GM12865 (cell line): ENCODE data around the gene MNAT1.
A peak's percentile ranks its signal among the peaks of the same experiment; 100 is the strongest.

ENCODE experiments used
- DNase-seq: peaks from one replicate; pipeline ENCODE4 v3.0.0; 2010; ENCODE audit warnings: low read depth
- H3K4me3 ChIP-seq: 2 replicates; pipeline ENCODE4 v1.5.1; 2011; ENCODE audit warnings: mild to moderate bottlenecking, low read depth, low read length, control low read depth
- TF ChIP-seq, protein P1 (sequence below): IDR thresholded peaks from 2 replicates; pipeline ENCODE4 v1.5.1; 2011; ENCODE audit warnings: low read length, control low read depth, low read depth, inconsistent platforms; ENCODE audit not compliant: insufficient read depth; ENCODE audit errors: missing control alignments

Gene MNAT1

GRCh38 chr14:60736494-60736893, 1.9 kb downstream of the MNAT1 start:
- DNase-seq, result no peak
- no peak overlapping the region for H3K4me3 ChIP-seq
- TF ChIP-seq, protein P1, sequence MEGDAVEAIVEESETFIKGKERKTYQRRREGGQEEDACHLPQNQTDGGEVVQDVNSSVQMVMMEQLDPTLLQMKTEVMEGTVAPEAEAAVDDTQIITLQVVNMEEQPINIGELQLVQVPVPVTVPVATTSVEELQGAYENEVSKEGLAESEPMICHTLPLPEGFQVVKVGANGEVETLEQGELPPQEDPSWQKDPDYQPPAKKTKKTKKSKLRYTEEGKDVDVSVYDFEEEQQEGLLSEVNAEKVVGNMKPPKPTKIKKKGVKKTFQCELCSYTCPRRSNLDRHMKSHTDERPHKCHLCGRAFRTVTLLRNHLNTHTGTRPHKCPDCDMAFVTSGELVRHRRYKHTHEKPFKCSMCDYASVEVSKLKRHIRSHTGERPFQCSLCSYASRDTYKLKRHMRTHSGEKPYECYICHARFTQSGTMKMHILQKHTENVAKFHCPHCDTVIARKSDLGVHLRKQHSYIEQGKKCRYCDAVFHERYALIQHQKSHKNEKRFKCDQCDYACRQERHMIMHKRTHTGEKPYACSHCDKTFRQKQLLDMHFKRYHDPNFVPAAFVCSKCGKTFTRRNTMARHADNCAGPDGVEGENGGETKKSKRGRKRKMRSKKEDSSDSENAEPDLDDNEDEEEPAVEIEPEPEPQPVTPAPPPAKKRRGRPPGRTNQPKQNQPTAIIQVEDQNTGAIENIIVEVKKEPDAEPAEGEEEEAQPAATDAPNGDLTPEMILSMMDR, result no peak

DNA sequence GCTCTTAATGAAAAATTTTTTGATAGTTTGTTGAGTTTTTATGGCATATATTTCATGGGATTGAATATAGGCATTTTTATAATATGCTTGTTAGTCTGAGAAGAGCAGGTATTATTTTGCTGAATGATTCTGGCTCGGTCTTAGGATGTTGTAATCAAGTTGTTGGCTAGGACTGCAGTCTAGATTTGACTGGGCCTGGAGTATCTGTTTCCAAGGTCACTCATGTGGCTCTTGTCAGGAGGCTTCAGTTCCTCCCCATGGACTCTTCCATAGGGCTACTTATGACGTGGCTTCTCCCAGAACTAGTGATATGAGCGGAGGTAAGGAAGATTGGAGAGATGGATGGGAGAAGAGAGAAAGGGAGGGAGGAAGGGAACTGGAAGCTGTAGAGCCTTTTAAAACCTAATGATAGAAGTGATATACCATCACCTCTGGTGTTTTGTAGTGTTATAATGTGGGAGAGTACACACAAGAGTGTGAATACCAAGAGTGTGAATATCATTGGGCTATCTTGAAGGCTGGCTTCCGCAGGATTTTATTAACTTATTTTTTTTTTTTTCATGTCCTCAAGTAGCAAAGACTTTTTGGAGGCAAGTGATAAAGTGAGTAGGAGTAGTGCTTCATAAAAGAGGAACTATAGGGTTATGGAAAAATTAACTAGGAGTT, 4.4 kb downstream of the MNAT1 start:
- no peak for DNase-seq
- no peak overlapping the region for H3K4me3 ChIP-seq
- TF ChIP-seq, protein P1, result no peak

DNA sequence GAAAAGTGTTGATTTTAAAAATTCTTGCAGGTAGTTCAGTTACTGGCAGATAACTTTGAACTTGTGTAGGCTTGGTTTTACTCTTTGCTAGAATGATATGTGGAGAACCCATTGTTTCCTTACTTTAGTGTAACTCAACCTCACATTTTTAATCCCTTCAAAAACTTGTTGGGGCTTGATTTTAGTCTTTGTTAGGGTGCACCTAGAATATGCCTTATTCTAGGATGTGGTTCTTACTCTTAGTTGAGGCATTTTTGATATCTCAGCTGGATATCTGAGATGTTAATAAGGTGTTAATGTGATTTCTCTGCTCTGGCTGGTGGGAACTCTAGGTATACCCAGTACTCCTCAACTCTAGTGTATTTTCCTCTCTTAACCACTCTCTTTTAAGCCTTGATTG, 10.0 kb downstream of the MNAT1 start:
- TF ChIP-seq, protein P1, result no peak
- DNase-seq, result no peak

DNA sequence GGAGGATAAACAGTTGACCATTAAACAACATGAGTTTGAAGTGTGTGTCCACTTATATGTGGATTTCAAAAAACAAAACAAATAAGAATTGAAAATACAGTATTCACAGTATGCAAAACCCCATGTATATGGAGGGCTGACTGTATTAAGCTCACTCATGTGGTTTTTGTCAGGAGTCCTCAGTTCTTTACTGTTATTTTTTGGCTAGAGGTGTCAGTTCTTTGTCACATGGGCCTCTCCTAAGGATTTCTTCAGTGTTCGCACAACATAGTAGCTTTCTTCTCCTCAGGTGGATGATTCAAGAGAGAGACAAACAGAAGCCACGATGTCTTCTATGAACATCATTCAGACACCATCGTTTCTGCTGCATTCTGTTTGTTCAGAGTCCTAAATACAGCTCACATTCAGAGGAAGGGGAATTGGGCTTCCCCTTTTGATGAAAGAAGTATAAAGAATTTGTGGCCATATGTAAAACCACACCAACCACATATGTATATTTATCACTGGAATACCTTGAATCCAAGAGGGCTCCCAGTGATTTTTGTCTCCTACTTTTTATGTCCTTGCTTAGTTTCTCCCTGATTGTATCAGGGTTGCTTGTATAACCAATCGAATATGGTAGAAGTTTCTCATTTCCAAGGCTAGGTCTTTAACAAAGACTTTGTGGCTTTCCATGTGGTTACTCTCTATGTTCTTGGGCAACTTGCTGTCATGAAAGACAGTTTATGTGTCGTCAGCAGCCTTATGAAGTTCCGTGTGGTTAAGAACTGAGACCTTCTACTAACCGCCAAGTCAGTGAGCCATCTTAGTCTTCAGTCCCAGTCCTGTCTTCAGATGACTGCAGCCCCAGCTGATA, 18.9 kb downstream of the MNAT1 start:
- H3K4me3 ChIP-seq, result peak overlapping the region; percentile 8; the same call in 1 of the 2 replicates
- peak; percentile 94 for DNase-seq
- TF ChIP-seq, protein P1, result no peak

More for the DNA sequence above, 10.0 kb downstream of the MNAT1 start:
- H3K4me3 ChIP-seq, result no peak overlapping the region

DNA sequence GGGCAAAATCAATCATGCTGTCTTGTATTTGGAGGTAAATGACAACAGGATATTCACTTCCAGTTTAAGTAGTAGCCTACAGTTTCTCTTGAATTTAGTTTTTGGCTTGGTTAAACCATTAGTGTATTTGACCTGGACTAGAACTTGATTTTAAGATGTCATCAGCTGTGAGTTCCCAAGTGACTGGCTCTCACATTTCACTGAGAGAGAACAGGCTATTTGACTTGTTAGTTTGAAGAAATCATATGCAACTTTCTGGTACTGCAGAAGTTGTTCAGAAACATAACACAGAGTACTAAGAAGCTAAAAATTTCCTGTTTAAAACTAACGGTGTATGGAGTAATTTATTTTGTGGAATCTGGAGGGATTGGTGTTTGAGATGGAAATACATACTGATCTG, 22.3 kb downstream of the MNAT1 start:
- DNase-seq, result no peak
- TF ChIP-seq, protein P1, result no peak
- no peak overlapping the region for H3K4me3 ChIP-seq

DNA sequence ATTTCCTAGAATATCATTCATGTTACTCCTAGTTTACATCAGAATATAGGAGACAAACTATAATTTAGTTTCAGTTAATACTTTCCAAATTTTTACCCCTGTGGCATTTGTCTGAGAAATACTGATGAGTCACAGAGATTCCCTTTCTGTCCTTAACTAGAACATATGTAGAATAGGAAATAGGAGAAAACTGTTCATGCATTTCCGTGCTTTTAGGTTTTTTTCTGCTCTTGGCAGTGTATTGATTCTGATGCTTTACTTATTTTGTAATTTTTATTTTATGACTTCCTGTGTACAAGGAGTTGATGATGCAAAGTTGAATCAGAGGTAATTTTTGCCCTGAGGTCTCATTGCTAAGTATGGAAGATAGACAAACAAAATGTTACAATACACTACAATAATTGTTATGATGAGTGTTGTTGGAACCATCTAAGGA, 23.0 kb downstream of the MNAT1 start:
- DNase-seq, result no peak
- no peak overlapping the region for H3K4me3 ChIP-seq
- TF ChIP-seq, protein P1, result no peak
